Measurements from ENCODE around the gene SH3RF3. TPM values are rescaled to one million over a fixed set of nuclear protein-coding genes. Genes with fewer than 3 reads are reported as not detected.

SH3RF3 gene
- total RNA-seq: 10 to 100 TPM in 1 of 2 donors, 1 to 10 TPM in 1; 7.6 to 11.1 TPM
- polyA plus RNA-seq (ENCODE audit: insufficient read length in 6 of 6): 10 to 100 TPM in 1 of 6 donors, 1 to 10 TPM in 5; 7.0 to 10.0 (median 8.3) TPM
- long read RNA-seq, donor 1: 0 reads
- long read RNA-seq, donor 2: 0 reads
- long read RNA-seq, donor 3: 0 reads
- long read RNA-seq, donor 4, partial matches to known transcripts: 1 of 2 reads
- long read RNA-seq, donor 4, other reads (novel, unspliced or antisense): 1 of 2 reads
- long read RNA-seq, donor 5, partial matches to known transcripts: 43 of 61 reads
- long read RNA-seq, donor 5, other reads (novel, unspliced or antisense): 18 of 61 reads
- long read RNA-seq, donor 6: 0 reads
- long read RNA-seq, donor 7: 0 reads
- long read RNA-seq, donor 8: 0 reads
- long read RNA-seq, donor 9: 0 reads
- long read RNA-seq, donor 10, partial matches to known transcripts: 1 of 1 reads
- long read RNA-seq, donor 10, other reads (novel, unspliced or antisense): 0 of 1 reads
- long read RNA-seq, donor 11: 0 reads
- long read RNA-seq, donor 12: 0 reads

- Histone ChIP-seq H3K4me1 (peaks cover 0 to 47% of the 10 kb centered on the region in 2 donors), H3K27me3 (peaks cover 3 to 66% of the 10 kb centered on the region in 2 donors), H3K4me3 (peak within 1 kb of the TSS; percentile 63 to 73), H3K9me3 (no peaks in the 10 kb centered on the region), H3K36me3 (no peaks in the 10 kb centered on the region), H3K27ac (peak within 1 kb of the TSS; percentile 59 to 82)
- intact Hi-C loops (cut with DNase I): loop anchor here in 1 of 2 donors (5.0 kb wide), 2 partner anchors 369 to 384 kb away; no protein-coding TSS in a partner anchor
- peak; percentile 36 for ATAC-seq
- DNase-seq: peak; percentile 43 to 90 (median 60)
- no peak for TF ChIP-seq CTCF (IDR thresholded peaks at IDR 0.05)
Observed at GRCh38 chr2:109128616-109129355, at the start of gene SH3RF3. Gene SH3RF3 (plus strand): TSS chr2:109129205.

- H3K36me3 ChIP-seq: no peaks in the 10 kb centered on the region
- H3K4me3 ChIP-seq: no peak overlapping the region
- no peaks in the 10 kb centered on the region for H3K9me3 ChIP-seq
- H3K4me1 ChIP-seq: no peaks in the 10 kb centered on the region
- no peak overlapping the region for H3K27ac ChIP-seq
- no peaks in the 10 kb centered on the region for H3K27me3 ChIP-seq
- intact Hi-C loops (cut with DNase I): no loop called here
- DNase-seq (no peak), ATAC-seq (no peak)
- no peak for TF ChIP-seq CTCF (IDR thresholded peaks at IDR 0.05)
Observed at GRCh38 chr2:109079590-109079989, 49.4 kb upstream of the SH3RF3 start.

GRCh38 chr2:109080109-109080508 is 48.9 kb upstream of the SH3RF3 start:
- no peak for ATAC-seq
- H3K36me3 ChIP-seq: no peaks in the 10 kb centered on the region
- no peaks in the 10 kb centered on the region for H3K27me3 ChIP-seq
- DNase-seq: no peak
- TF ChIP-seq CTCF (IDR thresholded peaks at IDR 0.05): no peak
- H3K9me3 ChIP-seq: no peaks in the 10 kb centered on the region
- no peak overlapping the region for H3K27ac ChIP-seq
- no peak overlapping the region for H3K4me3 ChIP-seq
- no peaks in the 10 kb centered on the region for H3K4me1 ChIP-seq
- intact Hi-C loops (cut with DNase I): no loop called here

GRCh38 chr2:109080757-109081156 is 48.2 kb upstream of the SH3RF3 start:
- Histone ChIP-seq H3K9me3 (no peaks in the 10 kb centered on the region), H3K36me3 (no peaks in the 10 kb centered on the region), H3K27me3 (no peaks in the 10 kb centered on the region), H3K27ac (no peak overlapping the region), H3K4me1 (no peaks in the 10 kb centered on the region), H3K4me3 (no peak overlapping the region)
- DNase-seq (no peak), ATAC-seq (no peak)
- no peak for TF ChIP-seq CTCF (IDR thresholded peaks at IDR 0.05)
- intact Hi-C loops (cut with DNase I): no loop called here

- no peak for TF ChIP-seq CTCF (IDR thresholded peaks at IDR 0.05)
- no peak overlapping the region for H3K27ac ChIP-seq
- intact Hi-C loops (cut with DNase I): no loop called here
- H3K4me3 ChIP-seq: no peak overlapping the region
- no peaks in the 10 kb centered on the region for H3K27me3 ChIP-seq
- H3K9me3 ChIP-seq: no peaks in the 10 kb centered on the region
- no peaks in the 10 kb centered on the region for H3K36me3 ChIP-seq
- DNase-seq (no peak), ATAC-seq (no peak)
- no peaks in the 10 kb centered on the region for H3K4me1 ChIP-seq
Observed at GRCh38 chr2:109081374-109081773, 47.6 kb upstream of the SH3RF3 start.
